Activated CD4-positive, alpha-beta T cell treated with anti-CD3 and anti-CD28 coated beads for 1 hour (primary cell): ENCODE measurements around the gene EFCAB10.
"Not testable (repeated sequence)": the region's sequence is repeated elsewhere in the genome, so short reads cannot be mapped to it uniquely, and the experiment has no call there.

Experiments used
- DNase-seq: peaks from one replicate; pipeline ENCODE4 v3.0.0-alpha.2; 2020

The EFCAB10 gene

GRCh38 chr7:105530126-105530525 is 51.2 kb downstream of the EFCAB10 start:
- no peak for DNase-seq

GRCh38 chr7:105527737-105528136 is 53.6 kb downstream of the EFCAB10 start:
- not testable (repeated sequence) for DNase-seq

- no peak for DNase-seq
Measured at GRCh38 chr7:105524840-105525239, 56.5 kb downstream of the EFCAB10 start.

- DNase-seq: not testable (repeated sequence)
Measured at GRCh38 chr7:105524423-105524822, 56.9 kb downstream of the EFCAB10 start.

- peak; percentile 67 for DNase-seq
Measured at GRCh38 chr7:105521717-105522463, 59.4 kb downstream of the EFCAB10 start, which contains the start of gene PUS7. Gene PUS7 (minus strand): TSS chr7:105522271. CDS start chr7:105508512, 13,759 bp downstream.

GRCh38 chr7:105521027-105521716 is 60.1 kb downstream of the EFCAB10 start:
- no peak for DNase-seq

GRCh38 chr7:105520620-105521019 is 60.7 kb downstream of the EFCAB10 start:
- not testable (repeated sequence) for DNase-seq

- no peak for DNase-seq
Measured at GRCh38 chr7:105519353-105519752, 61.9 kb downstream of the EFCAB10 start.

- not testable (repeated sequence) for DNase-seq
Measured at GRCh38 chr7:105515610-105516009, 65.7 kb downstream of the EFCAB10 start.
